ENCODE data around the gene OTUD1. TPM values are rescaled to one million over a fixed set of nuclear protein-coding genes. Genes with fewer than 3 reads are reported as not detected.

Gene OTUD1
- total and polyA plus RNA-seq, 2 of the 4 experiments (the other 2 are of a cell fraction), result 1.3 to 1.4 TPM

GRCh38 chr10:23404461-23404980, 34.4 kb upstream of the OTUD1 start:
- no peak overlapping the region for H3K56ac ChIP-seq (ENCODE audit: extremely low read depth, insufficient read depth, low read length)
- no peaks in the 10 kb centered on the region for H3K9me3 ChIP-seq (ENCODE audit: control insufficient read depth, insufficient read depth, low read length)
- no peaks in the 10 kb centered on the region for H3K27me3 ChIP-seq (ENCODE audit: control insufficient read depth, insufficient read depth, low read length)
- no peaks in the 10 kb centered on the region for H3K79me1 ChIP-seq (ENCODE audit: low read depth in 1 of 2, low read length in 2 of 2)
- H2BK120ac ChIP-seq (ENCODE audit: low read depth, low read length), result no peak overlapping the region
- CTCF ChIA-PET, result no interaction called here
- no peak overlapping the region for H3K14ac ChIP-seq (replicated peaks; ENCODE audit: low read depth, low read length)
- no CpG with 5 or more reads among the region's 5 CpGs for WGBS, 2 experiments (ENCODE audit: extremely low coverage in 2 of 2, insufficient read length in 1 of 2)
- H4K20me1 ChIP-seq (ENCODE audit: insufficient read depth, low read length), result no peaks in the 10 kb centered on the region
- dilution Hi-C loops (cut with HindIII; ENCODE audit: low sequenced_read_pairs, unreplicated experiment), result no loop called here
- H2BK5ac ChIP-seq (ENCODE audit: low read depth, low read length, poor library complexity, severe bottlenecking), result no peak overlapping the region
- no peak overlapping the region for H3K23ac ChIP-seq (ENCODE audit: low read depth, low read length)
- no peaks in the 10 kb centered on the region for H3K9me1 ChIP-seq (ENCODE audit: insufficient read depth, low read length)
- H4K91ac ChIP-seq (ENCODE audit: insufficient read depth, low read depth, low read length), result no peak overlapping the region
- H3K27ac ChIP-seq (ENCODE audit: insufficient read depth, low read length), result no peak overlapping the region
- in situ Hi-C loops (cut with MboI; ENCODE audit: low sequenced_read_pairs), result no loop called here
- no peak overlapping the region for H3K4ac ChIP-seq (ENCODE audit: low read depth, low read length)
- no peak overlapping the region for H2BK20ac ChIP-seq (ENCODE audit: low read depth, low read length)
- H3K4me2 ChIP-seq (ENCODE audit: low read depth, low read length), result no peak overlapping the region
- ATAC-seq (ENCODE audit: low read depth), result no peak
- no peak overlapping the region for H2AK5ac ChIP-seq (ENCODE audit: low read depth, low read length)
- no peak overlapping the region for H4K5ac ChIP-seq (ENCODE audit: low read depth, low read length)
- BruUV-seq (replicated peaks), result no TSS peak
- H2AK9ac ChIP-seq (replicated peaks; ENCODE audit: low read depth, low read length, poor library complexity), result no peak overlapping the region
- no peak overlapping the region for H3K4me3 ChIP-seq (ENCODE audit: insufficient read depth, low read depth, low read length)
- H3K9ac ChIP-seq (ENCODE audit: low read depth, low read length), result no peak overlapping the region
- DNase-seq, result peak; percentile 28
- peak overlapping the region; percentile 42; the same call in 1 of the 2 replicates for H3K18ac ChIP-seq (ENCODE audit: low read depth, low read length)
- TF ChIP-seq MXI1 (IDR thresholded peaks at IDR 0.05; ENCODE audit: borderline replicate concordance, low read depth, low read length), result no peak
- no peak for TF ChIP-seq RCOR1 (IDR thresholded peaks at IDR 0.05; ENCODE audit: insufficient replicate concordance, low read length)
- TF ChIP-seq SMC3 (IDR thresholded peaks at IDR 0.05; ENCODE audit: low read depth, low read length), result no peak
- TF ChIP-seq USF2 (IDR thresholded peaks at IDR 0.05; ENCODE audit: low read depth, low read length), result no peak
- no peak overlapping the region for H2AFZ ChIP-seq (replicated peaks; ENCODE audit: low read length, poor library complexity)
- H4K8ac ChIP-seq (ENCODE audit: low read depth in 2 of 2, low read length in 2 of 2), result no peak overlapping the region
- no peaks in the 10 kb centered on the region for H3K36me3 ChIP-seq (ENCODE audit: control insufficient read depth, insufficient read depth, low read length)
- H3K4me1 ChIP-seq (ENCODE audit: control insufficient read depth, insufficient read depth, low read length), result peaks cover 9% of the 10 kb centered on the region
- H2BK15ac ChIP-seq (ENCODE audit: low read depth, low read length), result no peak overlapping the region
- POLR2A ChIA-PET (ENCODE audit: unreplicated experiment), result no interaction called here
- intact Hi-C loops (cut with micrococcal nuclease), result no loop called here

All from IMR-90 (cell line).